Measurements from ENCODE around the gene TMC7.

- TF ChIP-seq CTCF (conservative IDR thresholded peaks at IDR 0.05) (no peak), EZH2 (IDR thresholded peaks at IDR 0.05; ENCODE audit: low read depth) (no peak)
These were observed 38.5 kb upstream of the TMC7 start for GRCh38 chr16:18945233-18945632.

Measured in PC-9 (cell line).